H9 (cell line): ENCODE results near the gene MAML3. TPM values are rescaled to one million over a fixed set of nuclear protein-coding genes. Genes with fewer than 3 reads are reported as not detected.
A peak's percentile ranks its signal among the peaks of the same experiment; 100 is the strongest.

ENCODE experiments used
- DNase-seq: peaks from one replicate; pipeline ENCODE4 v3.0.0-alpha.2; 2017
- H2AFZ ChIP-seq: one replicate; pipeline ENCODE4 v1.6.1; 2013; ENCODE audit warnings: mild to moderate bottlenecking, low read length, control low read depth, moderate library complexity
- H2AK5ac ChIP-seq: 2 replicates; pipeline ENCODE4 v1.6.1; 2013; ENCODE audit warnings: low read length, control low read depth, mixed read lengths; ENCODE audit not compliant: insufficient read length
- H2BK120ac ChIP-seq: one replicate; pipeline ENCODE4 v1.6.1; 2013; ENCODE audit warnings: low read depth, mild to moderate bottlenecking, low read length, control low read depth, inconsistent platforms; ENCODE audit not compliant: poor library complexity, severe bottlenecking
- H2BK12ac ChIP-seq: 2 replicates; pipeline ENCODE4 v1.6.1; 2013; ENCODE audit warnings: low read length, control low read depth, mixed read lengths, low read depth; ENCODE audit not compliant: insufficient read length
- H2BK15ac ChIP-seq: 2 replicates; pipeline ENCODE4 v1.6.1; 2013; ENCODE audit warnings: low read depth, low read length, control low read depth
- H2BK20ac ChIP-seq: one replicate; pipeline ENCODE4 v1.6.1; 2013; ENCODE audit warnings: low read depth, mild to moderate bottlenecking, low read length, control low read depth, inconsistent platforms; ENCODE audit not compliant: poor library complexity, severe bottlenecking
- H2BK5ac ChIP-seq: 2 replicates; pipeline ENCODE4 v1.6.1; 2013; ENCODE audit warnings: low read length, control low read depth, mixed read lengths; ENCODE audit not compliant: insufficient read length
- H3K14ac ChIP-seq: 2 replicates; pipeline ENCODE4 v1.6.1; 2013; ENCODE audit warnings: low read length, control low read depth; ENCODE audit not compliant: insufficient read depth
- H3K18ac ChIP-seq: 2 replicates; pipeline ENCODE4 v1.6.1; 2013; ENCODE audit warnings: low read depth, mild to moderate bottlenecking, mixed read lengths, low read length, control low read depth; ENCODE audit not compliant: insufficient read length
- H3K23ac ChIP-seq: 2 replicates; pipeline ENCODE4 v1.6.1; 2013; ENCODE audit warnings: low read length, control low read depth, mixed read lengths, low read depth; ENCODE audit not compliant: insufficient read length
- H3K23me2 ChIP-seq: 2 replicates; pipeline ENCODE4 v1.6.1; 2013; ENCODE audit warnings: low read depth, mild to moderate bottlenecking, mixed read lengths, low read length, control low read depth; ENCODE audit not compliant: insufficient read length, poor library complexity, severe bottlenecking
- H3K27ac ChIP-seq: 2 replicates; pipeline ENCODE4 v1.5.1; 2013; ENCODE audit warnings: low read length, control low read depth, mixed read lengths, low read depth; ENCODE audit not compliant: insufficient read length
- H3K27me3 ChIP-seq: 2 replicates; pipeline ENCODE4 v1.6.1; 2013; ENCODE audit warnings: low read length, control low read depth, inconsistent platforms; ENCODE audit not compliant: insufficient read depth
- H3K4ac ChIP-seq: 2 replicates; pipeline ENCODE4 v1.6.1; 2013; ENCODE audit warnings: low read depth, mild to moderate bottlenecking, control low read depth, inconsistent platforms, low read length, moderate library complexity
- H3K4me1 ChIP-seq: 2 replicates; pipeline ENCODE4 v1.6.1; 2013; ENCODE audit warnings: low read length, control low read depth, inconsistent platforms; ENCODE audit not compliant: insufficient read depth
- H3K4me2 ChIP-seq: 2 replicates; pipeline ENCODE4 v1.6.1; 2013; ENCODE audit warnings: low read length, control low read depth, mixed read lengths; ENCODE audit not compliant: insufficient read length, insufficient read depth
- H3K56ac ChIP-seq: 2 replicates; pipeline ENCODE4 v1.6.1; 2013; ENCODE audit warnings: low read depth, mild to moderate bottlenecking, mixed read lengths, low read length, control low read depth; ENCODE audit not compliant: insufficient read length
- H3K79me1 ChIP-seq: 2 replicates; pipeline ENCODE4 v1.6.1; 2013; ENCODE audit warnings: low read depth, mild to moderate bottlenecking, moderate library complexity, low read length, control low read depth, inconsistent platforms; ENCODE audit not compliant: insufficient read depth, poor library complexity, severe bottlenecking
- H3K79me2 ChIP-seq: 2 replicates; pipeline ENCODE4 v1.6.1; 2013; ENCODE audit warnings: low read length, control low read depth, inconsistent platforms; ENCODE audit not compliant: insufficient read depth
- H3K9ac ChIP-seq: 2 replicates; pipeline ENCODE4 v1.6.1; 2013; ENCODE audit warnings: low read length, control low read depth, mixed read lengths; ENCODE audit not compliant: insufficient read length; ENCODE audit errors: extremely low read depth
- H3K9me3 ChIP-seq: one replicate; pipeline ENCODE4 v1.6.1; 2013; ENCODE audit warnings: low read depth, low read length, inconsistent platforms; ENCODE audit not compliant: control insufficient read depth
- H3T11ph ChIP-seq: one replicate; pipeline ENCODE4 v1.6.1; 2013; ENCODE audit warnings: mild to moderate bottlenecking, low read length, control low read depth, inconsistent platforms
- H4K20me1 ChIP-seq: one replicate; pipeline ENCODE4 v1.6.1; 2013; ENCODE audit not compliant: control insufficient read depth, insufficient read length, insufficient read depth
- H4K5ac ChIP-seq: 2 replicates; pipeline ENCODE4 v1.6.1; 2013; ENCODE audit warnings: low read depth, mild to moderate bottlenecking, mixed read lengths, low read length, control low read depth; ENCODE audit not compliant: insufficient read length
- H4K8ac ChIP-seq: replicated peaks from 2 replicates; pipeline ENCODE4 v1.6.1; 2013; ENCODE audit warnings: low read length, control low read depth, mixed read lengths, low read depth; ENCODE audit not compliant: insufficient read length
- H4K91ac ChIP-seq: 2 replicates; pipeline ENCODE4 v1.6.1; 2013; ENCODE audit warnings: low read depth, mild to moderate bottlenecking, moderate library complexity, mixed read lengths, low read length, control low read depth; ENCODE audit not compliant: insufficient read length
- H3K27ac Mint-ChIP-seq, 3 experiments: 2 replicates in 2 of 3; 3 replicates in 1 of 3; pipeline ENCODE4 v1.8.0; 2020 to 2021; ENCODE audit warnings: mixed read lengths in 3 of 3, mild to moderate bottlenecking in 1 of 3, moderate library complexity in 1 of 3
- H3K27me3 Mint-ChIP-seq: 2 replicates; pipeline ENCODE4 v1.8.0; 2021; ENCODE audit warnings: low read depth, mild to moderate bottlenecking, moderate library complexity, mixed read lengths
- H3K36me3 Mint-ChIP-seq, 3 experiments: 2 replicates in 2 of 3; 3 replicates in 1 of 3; pipeline ENCODE4 v1.8.0; 2020 to 2021; ENCODE audit warnings: low read depth in 3 of 3, mixed read lengths in 3 of 3; ENCODE audit not compliant: insufficient read depth in 1 of 3
- H3K4me1 Mint-ChIP-seq, 2 experiments: 2 replicates each; pipeline ENCODE4 v1.8.0; 2020; ENCODE audit warnings: mixed read lengths in 2 of 2
- H3K4me3 Mint-ChIP-seq, 2 experiments: 2 replicates in 1 of 2; 3 replicates in 1 of 2; pipeline ENCODE4 v1.8.0; 2020 to 2021; ENCODE audit warnings: mild to moderate bottlenecking in 2 of 2, mixed read lengths in 2 of 2, moderate library complexity in 1 of 2
- H3K9me3 Mint-ChIP-seq, 2 experiments: 2 replicates in 1 of 2; 3 replicates in 1 of 2; pipeline ENCODE4 v1.8.0; 2020; ENCODE audit warnings: mild to moderate bottlenecking in 2 of 2, mixed read lengths in 2 of 2, moderate library complexity in 1 of 2
- CTCF ChIP-seq: fragments of 200-600 bp; sonication (generic); conservative IDR thresholded peaks from 3 replicates; pipeline ENCODE4 v1.8.0; 2021; ENCODE audit warnings: antibody characterized with exemption, mild to moderate bottlenecking
- WGBS: extraction: QIAGEN DNeasy Blood & Tissue Kit; methylation state at CpG from one replicate; pipeline ENCODE4 v1.1.7; 2013; ENCODE audit warnings: missing lambda C conversion rate, low lambda C conversion rate, mixed read lengths; ENCODE audit not compliant: insufficient read length; ENCODE audit errors: extremely low coverage; 5-methylcytosine and 5-hydroxymethylcytosine counted together
- total RNA-seq: library from RNA; stranded (reverse); gene quantifications from 2 replicates; pipeline ENCODE4 v1.2.1, GENCODE V29; 2021

MAML3 gene
- total RNA-seq, 1 experiment from 2014 or later, result 3.9 TPM

- Histone ChIP-seq H3K9ac (no peak overlapping the region), H3K23me2 (no peaks in the 10 kb centered on the region), H3K4me2 (no peak overlapping the region), H2BK20ac (no peak overlapping the region), H3K27ac (no peak overlapping the region), H3K27me3 (no peaks in the 10 kb centered on the region), H3K14ac (no peak overlapping the region), H3T11ph (no peak overlapping the region), H2BK12ac (no peak overlapping the region), H2BK5ac (no peak overlapping the region), H3K18ac (no peak overlapping the region), H4K20me1 (no peaks in the 10 kb centered on the region), H3K79me2 (no peaks in the 10 kb centered on the region), H2AK5ac (no peak overlapping the region), H3K56ac (no peak overlapping the region), H2BK15ac (no peak overlapping the region), H3K79me1 (no peaks in the 10 kb centered on the region), H4K8ac (no peak overlapping the region), H3K23ac (no peak overlapping the region), H3K4ac (no peak overlapping the region), H3K9me3 (no peaks in the 10 kb centered on the region), H4K5ac (no peak overlapping the region), H3K4me1 (peaks cover 4% of the 10 kb centered on the region; the same call in 1 of the 2 replicates), H2BK120ac (no peak overlapping the region), H2AFZ (no peak overlapping the region), H4K91ac (no peak overlapping the region)
- Mint-ChIP-seq H3K36me3 (peaks cover 2 to 13% (median 5%) of the 10 kb centered on the region in 3 experiments; a peak in 5 of 7 replicates), H3K4me3 (no peak overlapping the region; a peak in 1 of 5 replicates), H3K27me3 (peaks cover 2% of the 10 kb centered on the region), H3K9me3 (peaks cover 5 to 8% of the 10 kb centered on the region in 2 experiments; a peak in 4 of 5 replicates), H3K27ac (peak overlapping the region in 1 of 3 experiments; percentile 6; a peak in 1 of 7 replicates), H3K4me1 (peaks cover 27 to 32% of the 10 kb centered on the region in 2 experiments)
- no peak for TF ChIP-seq CTCF
- no peak for DNase-seq
- no CpG with 5 or more reads among the region's 9 CpGs for WGBS
Measured at GRCh38 chr4:139878050-139878449, 275.9 kb downstream of the MAML3 start.
